Caco-2 (cell line): ENCODE results near the gene STAP2. TPM values are rescaled to one million over a fixed set of nuclear protein-coding genes. Genes with fewer than 3 reads are reported as not detected.

ENCODE experiments used
- BruUV-seq: library from RNA; stranded (reverse); fragments of 400-500 nt; replicated peaks from 2 replicates; lab custom pipeline; 2021; lab: Mats Ljungman, UMichigan
- CTCF ChIA-PET: fragments of 300-600 bp; sonication (Branson Sonifier 250); formaldehyde crosslinking; loops from one replicate; lab custom pipeline; 2022; ENCODE audit warnings: antibody characterized with exemption; lab: Charles Lee
- POLR2A ChIA-PET: fragments of 300-600 bp; sonication (Branson Sonifier 250); formaldehyde crosslinking; loops from one replicate; lab custom pipeline; 2022; ENCODE audit warnings: antibody characterized with exemption; lab: Charles Lee
- DNase-seq, 2 experiments: peaks; one replicate each; pipeline versions ENCODE4 v3.0.0 to v3.0.0-alpha.2; 2020 to 2022
- H3K27me3 ChIP-seq: replicated peaks from 2 replicates; pipeline ENCODE4 v1.6.0; 2011; ENCODE audit warnings: low read length; ENCODE audit not compliant: control insufficient read depth, insufficient read depth
- H3K36me3 ChIP-seq: 2 replicates; pipeline ENCODE4 v1.5.1; 2011; ENCODE audit warnings: low read length; ENCODE audit not compliant: control insufficient read depth, insufficient read depth
- H3K4me1 ChIP-seq: fragments of 250-450 bp; sonication (Bioruptor Pico); 2 replicates; pipeline ENCODE4 v1.5.1; 2020; ENCODE audit warnings: mild to moderate bottlenecking
- H3K4me3 ChIP-seq: 2 replicates; pipeline ENCODE4 v1.5.1; 2011; ENCODE audit warnings: low read depth, mild to moderate bottlenecking, control low read depth, low read length
- H3K9me3 ChIP-seq: fragments of 250-450 bp; sonication (Bioruptor Pico); 2 replicates; pipeline ENCODE4 v1.5.1; 2020; ENCODE audit warnings: mild to moderate bottlenecking, moderate library complexity
- H3K27ac Mint-ChIP-seq: one replicate; pipeline ENCODE4 v1.8.0; 2022; ENCODE audit warnings: mixed read lengths; ENCODE audit not compliant: unreplicated experiment
- H3K27me3 Mint-ChIP-seq: one replicate; pipeline ENCODE4 v1.8.0; 2022; ENCODE audit warnings: mixed read lengths; ENCODE audit not compliant: insufficient read depth, unreplicated experiment
- H3K36me3 Mint-ChIP-seq: one replicate; pipeline ENCODE4 v1.8.0; 2022; ENCODE audit warnings: mild to moderate bottlenecking, mixed read lengths; ENCODE audit not compliant: insufficient read depth, unreplicated experiment
- H3K4me1 Mint-ChIP-seq: one replicate; pipeline ENCODE4 v1.8.0; 2022; ENCODE audit warnings: low read depth, mixed read lengths; ENCODE audit not compliant: unreplicated experiment
- H3K4me3 Mint-ChIP-seq: one replicate; pipeline ENCODE4 v1.8.0; 2022; ENCODE audit warnings: mild to moderate bottlenecking, moderate library complexity, mixed read lengths; ENCODE audit not compliant: unreplicated experiment
- H3K9me3 Mint-ChIP-seq: one replicate; pipeline ENCODE4 v1.8.0; 2022; ENCODE audit warnings: mixed read lengths; ENCODE audit not compliant: unreplicated experiment
- CTCF ChIP-seq, 2 experiments: fragments of 200-600 bp in 1 of 2; IDR thresholded peaks; 1 replicate in 1 of 2; 2 replicates in 1 of 2; pipeline versions ENCODE4 v1.5.1 to v1.8.0; 2011 to 2022; ENCODE audit warnings: antibody characterized with exemption in 1 of 2, control low read depth in 1 of 2, inconsistent platforms in 1 of 2, low read depth in 1 of 2, low read length in 1 of 2, mild to moderate bottlenecking in 1 of 2, moderate library complexity in 1 of 2; ENCODE audit not compliant: insufficient read depth in 1 of 2, severe bottlenecking in 1 of 2, unreplicated experiment in 1 of 2
- intact Hi-C: fragments of 100-400 bp; cut with micrococcal nuclease; formaldehyde crosslinking; loops from one replicate; pipeline ENCODE4 v1.10.0; 2022; ENCODE audit not compliant: unreplicated experiment
- total RNA-seq: library from RNA; stranded (reverse); gene quantifications from 2 replicates; pipeline ENCODE4 v1.2.3, GENCODE V29; 2022

STAP2 gene
- total RNA-seq, 1 experiment from 2014 or later = 71.6 TPM

- POLR2A ChIA-PET = interaction anchor here (0.7 kb wide), 1 partner anchor 22 kb away, joined by 5 read pairs; the partner anchor contains the start of gene SH3GL1
- Histone ChIP-seq H3K27me3 (no peaks in the 10 kb centered on the region), H3K4me1 (peaks cover 35% of the 10 kb centered on the region), H3K4me3 (no peak overlapping the region), H3K9me3 (no peaks in the 10 kb centered on the region), H3K36me3 (no peaks in the 10 kb centered on the region)
- Mint-ChIP-seq H3K4me1 (peaks cover 17% of the 10 kb centered on the region), H3K9me3 (no peaks in the 10 kb centered on the region), H3K4me3 (no peak overlapping the region), H3K27ac (peak overlapping the region; percentile 82), H3K27me3 (no peaks in the 10 kb centered on the region), H3K36me3 (peaks cover 46% of the 10 kb centered on the region)
- DNase-seq = no peak
- no peak for TF ChIP-seq CTCF (IDR thresholded peaks at IDR 0.05; ENCODE audit: insufficient read depth in 1 of 2, low read depth in 1 of 2, low read length in 1 of 2, severe bottlenecking in 1 of 2, unreplicated experiment in 1 of 2)
- intact Hi-C loops = no loop called here
- BruUV-seq = no TSS peak
- CTCF ChIA-PET = no interaction called here
These were observed 40.3 kb upstream of the STAP2 start for GRCh38 chr19:4378886-4379285.

GRCh38 chr19:4376991-4377781, 38.6 kb upstream of the STAP2 start:
- Mint-ChIP-seq H3K4me1 (peaks cover 17% of the 10 kb centered on the region), H3K9me3 (no peaks in the 10 kb centered on the region), H3K27ac (peak overlapping the region; percentile 93), H3K4me3 (no peak overlapping the region), H3K36me3 (peaks cover 51% of the 10 kb centered on the region), H3K27me3 (no peaks in the 10 kb centered on the region)
- DNase-seq = no peak
- Histone ChIP-seq H3K9me3 (no peaks in the 10 kb centered on the region), H3K27me3 (no peaks in the 10 kb centered on the region), H3K36me3 (no peaks in the 10 kb centered on the region), H3K4me3 (no peak overlapping the region), H3K4me1 (peaks cover 40% of the 10 kb centered on the region)
- no TSS peak for BruUV-seq
- CTCF ChIA-PET = no interaction called here
- intact Hi-C loops = no loop called here
- no peak for TF ChIP-seq CTCF (IDR thresholded peaks at IDR 0.05; ENCODE audit: insufficient read depth in 1 of 2, low read depth in 1 of 2, low read length in 1 of 2, severe bottlenecking in 1 of 2, unreplicated experiment in 1 of 2)
- POLR2A ChIA-PET = interaction anchor here (1.4 to 2.7 kb wide), 2 partner anchors 17 to 25 kb away, joined by 10 to 27 read pairs; partner anchors contain the start of gene CHAF1A

GRCh38 chr19:4376671-4376990, 38.0 kb upstream of the STAP2 start:
- Mint-ChIP-seq H3K27ac (peak overlapping the region; percentile 93), H3K36me3 (peaks cover 49% of the 10 kb centered on the region), H3K4me1 (peaks cover 17% of the 10 kb centered on the region), H3K27me3 (no peaks in the 10 kb centered on the region), H3K9me3 (no peaks in the 10 kb centered on the region), H3K4me3 (peak overlapping the region; percentile 32)
- Histone ChIP-seq H3K36me3 (no peaks in the 10 kb centered on the region), H3K4me1 (peaks cover 40% of the 10 kb centered on the region), H3K4me3 (no peak overlapping the region), H3K27me3 (no peaks in the 10 kb centered on the region), H3K9me3 (no peaks in the 10 kb centered on the region)
- CTCF ChIA-PET = interaction anchor here (2.6 kb wide), 1 partner anchor 14 kb away, joined by 21 read pairs; no protein-coding TSS in a partner anchor
- no peak for TF ChIP-seq CTCF (IDR thresholded peaks at IDR 0.05; ENCODE audit: insufficient read depth in 1 of 2, low read depth in 1 of 2, low read length in 1 of 2, severe bottlenecking in 1 of 2, unreplicated experiment in 1 of 2)
- BruUV-seq = no TSS peak
- POLR2A ChIA-PET = interaction anchor here (1.4 to 2.7 kb wide), 2 partner anchors 17 to 26 kb away, joined by 10 to 27 read pairs; partner anchors contain the start of gene CHAF1A
- DNase-seq = no peak
- intact Hi-C loops = no loop called here
